HG03039 (cell line): Measurements from ENCODE around the gene LMOD2.

ENCODE experiments used
- ATAC-seq: cut with Tn5 transposase; IDR thresholded peaks from one replicate; pipeline ENCODE4 v1.9.1; 2021; ENCODE audit warnings: mild to moderate bottlenecking, moderate library complexity; ENCODE audit not compliant: unreplicated experiment

Gene LMOD2

DNA sequence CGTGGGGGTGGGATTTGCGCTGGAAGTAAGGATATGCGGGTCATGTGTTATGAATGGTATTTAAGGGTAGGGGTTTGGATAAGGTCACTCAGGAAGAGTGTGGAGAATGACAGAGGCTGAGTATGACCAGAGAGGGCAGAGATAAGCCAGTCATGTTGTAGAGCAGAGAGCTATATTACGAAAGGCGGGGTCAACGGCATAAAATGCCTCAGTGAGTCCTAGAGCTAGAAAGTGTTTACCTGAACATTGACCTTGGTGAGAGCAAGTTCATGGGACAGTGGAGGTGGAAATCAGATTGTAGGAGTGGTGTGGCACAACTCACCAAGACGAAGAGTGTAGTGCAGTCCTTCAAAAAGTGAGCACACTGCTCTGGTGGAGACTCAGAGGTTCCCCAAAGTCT is 13.8 kb downstream of the LMOD2 start:
- ATAC-seq = no peak

DNA sequence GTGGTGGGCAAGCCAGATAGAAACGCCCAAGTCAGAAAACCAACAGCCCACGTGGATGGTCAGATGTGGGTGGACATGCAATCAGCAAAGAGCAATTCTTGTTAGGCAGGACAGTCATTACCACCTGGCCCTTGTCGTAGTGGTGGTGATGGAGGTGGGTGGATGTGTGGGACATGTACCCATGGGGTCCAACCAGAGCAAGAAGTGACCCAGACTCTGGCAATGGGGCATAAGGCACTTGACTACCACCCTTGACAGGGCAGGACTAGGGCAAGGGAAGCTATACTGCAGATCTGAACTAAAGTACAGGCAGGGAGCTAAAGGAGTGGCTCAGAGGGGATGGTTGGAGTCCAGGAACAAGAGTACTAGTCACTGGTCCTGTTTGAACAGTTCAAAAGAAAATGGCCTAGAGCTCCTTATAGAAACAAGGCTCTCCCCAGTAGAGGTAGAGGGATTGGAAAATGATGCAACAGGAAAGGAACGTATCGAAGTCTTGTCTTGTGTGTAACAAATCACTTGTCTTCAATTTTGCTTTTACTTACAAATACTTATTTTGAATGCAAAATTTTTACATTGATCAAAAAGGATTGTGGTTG is 17.6 kb downstream of the LMOD2 start:
- no peak for ATAC-seq

DNA sequence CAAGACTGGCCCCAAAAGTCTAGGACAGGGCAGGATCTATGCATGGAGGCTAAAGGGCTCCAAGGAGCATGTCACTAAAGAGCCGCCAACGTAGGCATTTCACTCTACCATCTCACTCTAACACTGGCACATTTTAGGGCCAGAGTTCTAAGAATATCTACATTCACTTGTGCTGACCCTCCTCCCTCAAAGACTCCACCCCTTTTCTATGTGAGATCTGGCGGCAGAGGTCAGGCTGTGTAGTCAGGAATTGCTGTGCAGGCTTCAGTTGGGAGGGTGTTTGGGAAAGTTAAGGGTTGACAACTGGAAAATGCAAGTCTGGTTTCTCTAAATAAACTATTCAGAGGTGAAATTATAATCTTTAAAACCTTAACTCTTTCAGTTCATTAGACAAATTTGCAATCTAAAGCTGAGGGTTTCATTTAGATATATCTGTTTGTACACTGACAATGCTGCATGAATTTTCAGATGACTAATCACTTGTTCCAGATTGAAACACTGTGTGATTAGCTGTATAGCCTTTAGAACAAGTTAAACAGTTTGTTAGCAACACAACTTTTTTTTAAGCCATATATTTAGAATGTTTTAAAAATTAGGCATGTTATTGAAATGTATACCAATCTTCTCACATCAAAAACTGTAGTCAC is 18.2 kb downstream of the LMOD2 start:
- ATAC-seq = no peak

- no peak for ATAC-seq
Measured at GRCh38 chr7:123674399-123675180, 18.9 kb downstream of the LMOD2 start.

DNA sequence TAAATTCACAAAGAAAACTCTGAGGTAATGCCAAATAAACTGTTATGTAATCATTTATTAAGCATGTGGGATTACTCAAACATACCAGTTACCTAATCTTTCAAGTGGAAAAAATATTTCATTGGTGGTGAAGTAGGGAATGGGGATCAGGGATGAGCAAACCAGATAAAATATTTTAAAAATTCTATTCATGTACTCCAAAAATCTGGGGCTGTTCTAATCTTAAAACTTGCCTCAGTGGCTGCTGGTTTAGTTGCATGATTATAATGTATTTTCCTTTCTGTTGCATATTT is 19.5 kb downstream of the LMOD2 start:
- no peak for ATAC-seq

GRCh38 chr7:123677061-123677715 is 21.5 kb downstream of the LMOD2 start:
- no peak for ATAC-seq

DNA sequence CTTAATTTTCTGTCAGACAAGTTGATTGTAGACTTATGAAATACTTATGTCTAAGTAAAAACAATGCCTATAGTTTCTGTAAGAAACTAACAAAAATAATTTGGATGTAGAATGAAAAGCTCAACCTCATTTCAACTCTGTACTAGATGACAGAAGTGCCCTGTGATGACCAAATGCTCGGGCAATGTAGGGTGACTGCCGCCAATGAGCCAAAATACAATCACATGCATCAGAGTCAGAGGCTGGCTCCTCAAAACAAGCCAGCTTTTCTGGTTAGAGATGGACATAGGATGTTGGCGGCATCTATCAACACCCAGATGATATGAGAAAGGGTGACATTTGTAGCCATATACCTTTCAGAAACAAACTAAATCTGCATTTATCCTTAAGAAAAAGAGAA is 23.9 kb downstream of the LMOD2 start:
- no peak for ATAC-seq

DNA sequence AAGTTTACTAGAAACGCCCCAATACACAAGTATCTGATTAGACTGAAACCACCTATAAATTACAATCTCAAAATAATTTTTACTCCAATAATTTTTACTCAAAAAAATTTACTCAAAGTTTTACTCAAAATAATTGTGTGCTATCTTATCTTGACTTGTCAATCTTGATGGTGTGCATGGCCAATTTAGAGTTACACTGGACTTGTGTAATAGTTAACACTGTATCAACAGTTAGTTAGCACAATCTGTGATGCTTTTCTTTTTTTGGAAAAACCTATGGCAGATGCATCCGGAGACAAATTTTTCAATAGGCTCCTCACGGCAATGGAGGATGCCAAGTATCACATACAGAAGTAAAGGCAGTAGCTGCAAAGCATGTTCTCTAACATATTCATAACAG is 24.9 kb downstream of the LMOD2 start:
- ATAC-seq = no peak

GRCh38 chr7:123681561-123681960 is 25.9 kb downstream of the LMOD2 start:
- ATAC-seq = no peak

DNA sequence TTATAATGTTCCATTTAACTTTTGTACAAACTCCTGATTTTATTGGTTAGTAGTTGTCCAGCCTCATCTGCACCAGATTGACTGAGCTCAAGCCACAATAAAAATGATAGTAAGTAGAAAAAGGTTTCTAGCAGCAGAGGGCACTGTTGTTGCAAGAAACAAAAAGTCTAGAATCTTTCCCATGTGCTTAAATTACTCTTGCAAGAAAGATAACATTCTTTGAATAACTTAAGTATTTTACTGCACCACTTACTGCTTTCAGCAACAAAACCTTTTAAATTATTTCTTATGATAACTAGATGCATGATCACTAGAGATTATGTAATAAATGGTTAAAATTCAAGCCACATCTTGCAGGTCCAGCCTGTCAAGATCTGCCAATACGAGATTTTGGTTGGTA is 27.0 kb downstream of the LMOD2 start:
- no peak for ATAC-seq

DNA sequence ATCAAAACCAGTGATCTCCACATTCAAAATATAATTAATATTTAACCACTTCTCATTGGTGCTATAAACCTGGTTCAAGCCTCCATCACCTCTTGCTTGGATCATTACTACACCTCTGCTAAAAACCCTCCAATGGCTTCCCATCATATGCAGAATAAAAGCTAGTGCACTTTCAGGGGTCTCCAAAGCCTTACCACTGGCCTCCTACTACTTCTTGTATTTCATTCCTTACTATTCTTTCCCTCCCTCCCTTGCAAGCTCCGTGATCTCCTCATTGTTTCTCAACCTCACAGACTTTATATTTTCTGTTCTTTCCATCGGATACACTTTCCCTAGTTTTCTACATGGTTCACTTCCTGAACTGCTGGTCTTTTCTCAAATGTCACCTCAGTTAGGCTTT is 31.5 kb downstream of the LMOD2 start:
- no peak for ATAC-seq

DNA sequence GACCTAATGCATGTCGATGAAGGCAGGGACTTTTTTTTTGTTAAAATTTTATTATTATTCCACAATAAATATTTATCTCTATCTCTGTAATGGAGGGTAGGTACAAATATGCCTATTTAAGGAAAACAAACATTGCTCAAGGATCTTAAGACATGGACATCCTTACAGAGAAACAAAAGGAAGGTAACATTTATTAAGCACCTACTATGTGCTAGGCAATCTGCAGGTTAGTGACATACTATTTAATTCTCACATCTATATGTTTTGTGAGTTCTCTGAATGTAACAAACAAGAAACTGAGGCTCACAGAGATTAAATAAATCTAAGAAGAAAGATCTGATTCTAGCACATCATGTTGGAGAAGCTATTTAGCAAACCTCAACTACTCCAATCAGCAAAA is 32.1 kb downstream of the LMOD2 start:
- ATAC-seq = no peak

- ATAC-seq = no peak
Measured at GRCh38 chr7:123689250-123689649, 33.6 kb downstream of the LMOD2 start.

DNA sequence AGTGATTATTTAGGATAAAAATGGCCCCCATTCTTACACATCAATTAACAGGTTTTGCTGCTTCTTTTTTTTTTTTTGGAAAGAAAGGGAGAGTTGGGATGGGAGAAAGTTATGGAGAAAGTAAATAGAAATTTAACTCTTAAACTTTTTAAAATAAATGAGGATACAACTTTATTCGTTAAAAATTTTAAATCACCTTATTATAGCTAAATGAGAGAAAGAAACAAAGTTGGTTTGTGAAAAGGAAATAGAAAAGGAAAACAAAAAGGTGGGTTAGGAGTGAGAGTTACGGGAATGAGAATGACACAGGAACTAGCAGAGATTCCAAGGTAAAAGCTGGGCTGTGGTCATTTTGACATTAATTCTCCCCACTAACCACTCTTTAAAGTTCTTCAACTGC is 34.9 kb downstream of the LMOD2 start:
- ATAC-seq = no peak

DNA sequence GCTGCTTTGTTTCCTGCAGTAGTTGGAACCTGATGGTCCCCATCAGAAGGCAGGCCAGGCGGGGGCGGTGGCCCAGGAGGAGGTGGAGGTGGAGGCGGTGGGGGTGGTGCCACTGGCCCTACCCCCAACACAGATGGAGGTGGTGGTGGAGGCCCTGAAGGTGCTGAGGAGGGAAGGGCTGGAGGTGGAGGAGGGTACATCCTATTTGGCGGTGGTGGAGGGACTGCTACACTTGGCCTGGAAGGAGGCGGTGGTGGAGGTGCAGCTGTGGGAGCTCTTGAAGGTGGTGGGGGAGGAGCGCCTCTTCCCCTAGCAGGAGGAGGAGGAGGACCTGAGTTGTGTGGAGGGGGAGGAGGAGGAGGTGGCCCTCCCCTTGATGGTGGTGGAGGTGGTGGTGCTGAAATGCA is 36.8 kb downstream of the LMOD2 start:
- no peak for ATAC-seq

DNA sequence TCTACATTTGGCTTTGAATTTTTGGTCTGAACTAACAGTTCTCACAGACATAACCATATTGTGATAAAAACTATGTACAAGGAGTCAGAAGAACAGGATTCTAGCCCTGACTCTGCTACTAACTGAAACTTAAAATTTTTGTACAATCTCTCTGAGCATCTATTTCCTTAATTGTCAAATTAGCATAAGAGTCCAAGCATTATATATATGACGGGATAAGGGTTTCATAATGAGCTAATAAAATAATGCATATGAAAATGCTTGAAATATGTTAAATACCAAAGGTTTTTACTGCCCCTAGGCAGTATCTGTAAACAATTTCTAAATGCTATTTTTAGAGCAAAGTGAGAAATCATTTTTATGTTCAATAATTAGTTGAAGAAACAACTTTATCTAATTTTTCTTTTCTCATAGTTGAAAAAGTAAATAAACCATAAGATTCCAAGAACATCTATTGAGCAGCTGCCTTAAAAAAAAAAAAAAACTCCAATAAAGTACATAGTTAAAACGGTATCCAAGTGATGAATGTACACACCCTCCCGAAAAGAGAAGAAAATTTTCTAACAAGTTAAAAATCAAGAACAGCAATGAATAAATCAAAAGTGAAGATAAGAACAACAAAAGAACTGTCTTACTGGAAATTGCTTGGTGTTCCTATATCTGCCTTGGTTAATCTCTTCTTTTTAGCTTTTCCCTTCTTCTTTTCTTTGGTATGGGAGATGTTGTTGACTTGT is 40.4 kb downstream of the LMOD2 start:
- no peak for ATAC-seq

DNA sequence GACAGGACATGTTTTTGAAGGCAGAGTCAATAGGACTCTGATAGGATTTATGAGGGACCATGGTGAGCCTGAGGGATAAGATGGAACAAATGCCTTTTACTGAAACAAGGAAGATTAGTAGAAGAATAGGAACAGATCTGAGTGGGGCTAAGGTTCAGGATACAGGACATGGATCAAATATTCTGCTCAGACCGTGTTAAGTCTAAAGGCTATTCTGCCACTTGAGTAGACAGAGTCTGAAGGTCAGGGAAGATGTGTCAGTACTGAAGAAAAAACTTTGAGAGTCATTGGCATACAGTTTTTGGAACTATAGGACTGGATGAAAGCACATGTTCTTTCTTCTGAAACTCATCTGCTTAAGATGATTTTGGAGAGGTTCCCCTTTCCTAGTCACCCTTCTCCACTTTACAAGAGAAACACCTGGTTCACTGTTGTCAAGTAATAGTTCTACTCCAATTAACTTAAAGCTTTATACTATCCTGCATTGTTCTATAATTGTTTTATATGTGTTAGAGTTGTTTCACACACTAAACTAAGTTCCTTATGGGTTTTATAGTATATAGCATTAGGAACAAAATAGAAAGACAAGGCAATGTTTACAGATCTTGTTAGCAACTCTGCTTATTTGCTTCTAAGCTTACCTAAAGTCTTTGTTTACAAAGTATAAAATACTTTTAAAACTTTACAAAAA is 49.7 kb downstream of the LMOD2 start:
- ATAC-seq = no peak

DNA sequence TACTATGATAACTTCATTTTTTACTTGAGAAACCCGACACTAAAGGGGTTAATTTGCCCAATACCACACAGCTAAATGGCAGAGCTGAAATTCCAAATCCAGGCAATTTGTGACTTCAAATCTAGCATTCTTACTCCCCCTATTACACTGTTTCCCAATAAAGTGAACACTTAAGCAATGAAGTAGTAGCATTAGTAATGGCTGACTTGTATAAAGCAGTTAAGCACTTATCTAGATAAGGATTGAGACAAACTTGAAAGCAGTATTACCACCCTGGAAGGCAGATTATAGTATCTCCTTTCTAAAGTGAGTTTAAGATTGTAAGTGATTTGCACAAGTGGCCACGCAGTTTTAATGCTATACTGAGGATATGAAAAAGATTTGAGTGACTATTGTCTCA is 53.9 kb downstream of the LMOD2 start:
- no peak for ATAC-seq

- no peak for ATAC-seq
Measured at GRCh38 chr7:123710683-123711082, 55.0 kb downstream of the LMOD2 start.

GRCh38 chr7:123711832-123712293 is 56.2 kb downstream of the LMOD2 start:
- ATAC-seq = no peak

DNA sequence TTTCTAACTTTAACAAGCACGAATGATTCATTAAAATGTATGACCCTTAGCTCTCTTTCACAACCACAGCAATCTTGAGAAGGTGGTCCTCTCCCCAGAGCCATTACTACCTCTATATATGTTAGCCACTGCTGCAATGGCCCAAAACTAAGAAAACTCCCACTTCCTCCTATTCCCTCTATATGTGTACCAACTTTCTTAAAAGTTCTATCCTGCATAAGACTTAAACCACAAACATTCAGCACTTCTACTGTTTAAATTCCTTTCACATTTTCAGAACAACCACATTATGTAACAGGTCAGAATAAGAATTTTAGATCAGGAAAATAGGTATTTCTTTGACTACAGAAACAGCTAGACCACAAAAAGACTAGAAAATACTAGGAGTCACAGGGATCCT is 57.0 kb downstream of the LMOD2 start:
- no peak for ATAC-seq
